Measurements from ENCODE around the gene PJVK. TPM values are rescaled to one million over a fixed set of nuclear protein-coding genes. Genes with fewer than 3 reads are reported as not detected.

Gene PJVK
- total RNA-seq, 2 donors from 2014 or later = 0.59 to 2.4 TPM

DNA sequence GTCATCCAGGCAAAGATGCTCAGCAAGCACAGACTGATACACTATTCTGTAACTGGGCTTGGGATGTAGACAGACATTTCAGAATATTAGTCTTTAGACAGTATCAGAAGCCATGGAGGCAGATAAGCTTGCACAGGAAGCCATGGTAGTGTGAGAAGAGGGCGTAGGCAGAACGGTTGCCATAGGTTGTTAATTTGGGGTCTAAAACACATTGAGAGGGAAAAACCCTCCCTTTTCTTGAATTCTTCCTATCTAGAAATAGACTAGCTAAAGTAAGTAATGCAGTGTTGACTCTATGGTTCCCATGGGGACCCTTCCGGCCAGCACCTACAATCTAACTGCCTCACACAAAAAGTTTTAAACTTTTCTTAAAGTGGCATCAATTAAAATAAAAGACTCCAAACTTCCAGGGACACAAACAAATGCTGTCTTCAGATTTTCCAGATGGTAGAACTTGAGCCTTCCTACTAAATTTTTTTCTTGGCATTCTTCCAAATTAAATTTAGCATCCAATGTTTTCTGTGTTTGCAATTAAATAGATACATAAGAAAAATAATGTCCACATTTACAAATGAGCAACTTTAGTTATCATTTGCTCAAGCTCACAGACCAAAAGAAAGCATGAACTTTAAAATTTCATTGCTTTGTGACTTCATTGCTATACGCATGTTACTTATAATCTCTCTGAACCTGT lies 2.1 kb upstream of the PJVK start:
- TF ChIP-seq, protein P1, sequence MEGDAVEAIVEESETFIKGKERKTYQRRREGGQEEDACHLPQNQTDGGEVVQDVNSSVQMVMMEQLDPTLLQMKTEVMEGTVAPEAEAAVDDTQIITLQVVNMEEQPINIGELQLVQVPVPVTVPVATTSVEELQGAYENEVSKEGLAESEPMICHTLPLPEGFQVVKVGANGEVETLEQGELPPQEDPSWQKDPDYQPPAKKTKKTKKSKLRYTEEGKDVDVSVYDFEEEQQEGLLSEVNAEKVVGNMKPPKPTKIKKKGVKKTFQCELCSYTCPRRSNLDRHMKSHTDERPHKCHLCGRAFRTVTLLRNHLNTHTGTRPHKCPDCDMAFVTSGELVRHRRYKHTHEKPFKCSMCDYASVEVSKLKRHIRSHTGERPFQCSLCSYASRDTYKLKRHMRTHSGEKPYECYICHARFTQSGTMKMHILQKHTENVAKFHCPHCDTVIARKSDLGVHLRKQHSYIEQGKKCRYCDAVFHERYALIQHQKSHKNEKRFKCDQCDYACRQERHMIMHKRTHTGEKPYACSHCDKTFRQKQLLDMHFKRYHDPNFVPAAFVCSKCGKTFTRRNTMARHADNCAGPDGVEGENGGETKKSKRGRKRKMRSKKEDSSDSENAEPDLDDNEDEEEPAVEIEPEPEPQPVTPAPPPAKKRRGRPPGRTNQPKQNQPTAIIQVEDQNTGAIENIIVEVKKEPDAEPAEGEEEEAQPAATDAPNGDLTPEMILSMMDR (IDR thresholded peaks at IDR 0.05) = no peak
- no peaks in the 10 kb centered on the region for H3K27me3 ChIP-seq
- peaks cover 0 to 25% of the 10 kb centered on the region in 2 donors for H3K4me1 ChIP-seq
- peaks cover 43% of the 10 kb centered on the region for H3K36me3 ChIP-seq
- H3K4me3 ChIP-seq = no peak overlapping the region
- DNase-seq (ENCODE audit: low spot score) = no peak
- no peaks in the 10 kb centered on the region for H3K9me3 ChIP-seq
- no peak overlapping the region for H3K27ac ChIP-seq

DNA sequence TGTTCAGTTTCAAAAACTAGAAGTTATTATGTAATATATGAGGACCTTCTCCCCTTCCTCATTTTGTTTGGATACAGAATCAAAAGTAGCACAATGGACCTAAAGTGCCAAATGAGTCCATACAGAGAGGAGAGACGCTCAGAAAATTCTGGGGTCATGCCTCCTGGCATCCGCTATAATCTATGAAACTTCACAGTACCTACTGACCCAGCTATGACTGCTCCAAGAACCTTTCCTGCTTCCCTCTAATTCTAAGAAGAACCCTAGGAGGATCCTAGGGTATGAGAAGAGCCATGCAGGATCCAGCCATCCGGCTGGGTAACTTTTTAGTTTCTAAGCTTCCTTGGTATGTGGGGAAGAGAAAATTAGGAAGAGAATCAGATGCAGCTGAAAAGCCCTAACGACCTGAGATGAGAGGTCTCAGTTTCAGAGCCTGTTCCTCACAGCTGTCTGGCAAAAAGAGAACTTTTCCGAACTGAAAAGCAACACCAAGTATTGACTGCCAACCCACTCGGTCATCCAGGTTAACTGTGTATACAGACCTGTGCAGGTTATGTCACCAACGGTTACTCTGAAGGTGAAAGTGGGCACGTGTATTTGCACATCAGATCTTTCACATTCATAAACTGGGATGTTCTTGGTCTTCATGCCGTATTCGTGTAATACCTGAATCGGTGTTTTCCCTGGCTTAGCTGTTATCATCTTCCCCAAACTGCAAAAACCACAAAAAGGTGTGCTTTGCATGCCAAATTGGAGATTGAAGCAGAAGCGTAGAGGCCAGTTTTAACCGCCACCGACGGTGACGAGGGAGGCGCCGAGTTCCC lies 1.3 kb upstream of the PJVK start:
- peak overlapping the region; percentile 70 to 93 for H3K4me3 ChIP-seq
- H3K27me3 ChIP-seq = no peaks in the 10 kb centered on the region
- H3K36me3 ChIP-seq = peaks cover 35% of the 10 kb centered on the region
- TF ChIP-seq, protein P1 (IDR thresholded peaks at IDR 0.05) = no peak
- H3K27ac ChIP-seq = peak overlapping the region; percentile 97 to 98
- peaks cover 0 to 25% of the 10 kb centered on the region in 2 donors for H3K4me1 ChIP-seq
- H3K9me3 ChIP-seq = no peaks in the 10 kb centered on the region
- DNase-seq (ENCODE audit: low spot score) = no peak

GRCh38 chr2:178450524-178450773 lies 729 bp upstream of the PJVK start:
- no peaks in the 10 kb centered on the region for H3K9me3 ChIP-seq
- TF ChIP-seq, protein P1 (IDR thresholded peaks at IDR 0.05) = no peak
- H3K27ac ChIP-seq = peak overlapping the region; percentile 97 to 98
- H3K36me3 ChIP-seq = peaks cover 30% of the 10 kb centered on the region
- no peaks in the 10 kb centered on the region for H3K27me3 ChIP-seq
- H3K4me1 ChIP-seq = peaks cover 0 to 25% of the 10 kb centered on the region in 2 donors
- peak; percentile 60 for DNase-seq (ENCODE audit: low spot score)
- peak overlapping the region; percentile 70 to 93 for H3K4me3 ChIP-seq

- TF ChIP-seq, protein P1 (IDR thresholded peaks at IDR 0.05) = no peak
- Histone ChIP-seq H3K27ac (no peak overlapping the region), H3K27me3 (no peaks in the 10 kb centered on the region), H3K4me1 (peaks cover 0 to 25% of the 10 kb centered on the region in 2 donors), H3K9me3 (no peaks in the 10 kb centered on the region), H3K4me3 (no peak overlapping the region), H3K36me3 (peaks cover 14% of the 10 kb centered on the region)
- no peak for DNase-seq (ENCODE audit: low spot score)
Measured at GRCh38 chr2:178452334-178452733, 1.2 kb downstream of the PJVK start.

- no peak for DNase-seq (ENCODE audit: low spot score)
- Histone ChIP-seq H3K27ac (no peak overlapping the region), H3K4me1 (peaks cover 0 to 25% of the 10 kb centered on the region in 2 donors), H3K4me3 (no peak overlapping the region), H3K27me3 (no peaks in the 10 kb centered on the region), H3K36me3 (peaks cover 8% of the 10 kb centered on the region), H3K9me3 (no peaks in the 10 kb centered on the region)
- TF ChIP-seq, protein P1 (IDR thresholded peaks at IDR 0.05) = no peak
Measured at GRCh38 chr2:178452870-178453269, 1.7 kb downstream of the PJVK start.
